T-cell (primary cell): Measurements from ENCODE around the gene CA5A. TPM values are rescaled to one million over a fixed set of nuclear protein-coding genes. Genes with fewer than 3 reads are reported as not detected.
"Not testable (repeated sequence)": the region's sequence is repeated elsewhere in the genome, so short reads cannot be mapped to it uniquely, and the experiment has no call there.

ENCODE experiments used
- ATAC-seq, 4 experiments: fragments of 200-7000 bp in 3 of 4; fragments of 150-1000 bp in 1 of 4; cut with Tn5 transposase; replicated peaks in 1 of 4; 1 replicate in 3 of 4; 2 replicates in 1 of 4; pipeline ENCODE4 v1.10.0; 2021; ENCODE audit warnings: moderate library complexity in 3 of 4, mild to moderate bottlenecking in 2 of 4, moderate number of reproducible peaks in 1 of 4
- CTCF ChIA-PET, 2 donors: fragments of 300-600 bp; sonication (Branson Sonifier 250); formaldehyde crosslinking; loops; one replicate each; lab custom pipeline; 2022; ENCODE audit warnings: antibody characterized with exemption in 2 of 2; lab: Charles Lee
- POLR2A ChIA-PET, 2 donors: fragments of 300-600 bp; sonication (Branson Sonifier 250); formaldehyde crosslinking; loops; one replicate each; lab custom pipeline; 2022; ENCODE audit warnings: antibody characterized with exemption in 2 of 2; lab: Charles Lee
- DNase-seq, 35 experiments: peaks; one replicate each; pipeline versions ENCODE4 v3.0.0 to v3.0.0-alpha.2; 2013 to 2023
- H3K27ac ChIP-seq: one replicate; pipeline ENCODE4 v1.5.1; 2013; ENCODE audit warnings: low read length
- H3K27me3 ChIP-seq, 2 experiments: replicated peaks in 1 of 2; 1 replicate in 1 of 2; 2 replicates in 1 of 2; pipeline versions ENCODE4 v1.6.1 to v1.7.0; 2013; ENCODE audit warnings: low read length in 1 of 2, mixed read lengths in 1 of 2; ENCODE audit not compliant: control insufficient read depth in 2 of 2, insufficient read depth in 2 of 2; ENCODE audit errors: extremely low read depth in 1 of 2
- H3K36me3 ChIP-seq, 2 donors: 1 replicate in 1 of 2; 2 replicates in 1 of 2; pipeline versions ENCODE4 v1.6.1 to v1.7.0; 2013; ENCODE audit warnings: low read length in 1 of 2; ENCODE audit not compliant: control insufficient read depth in 2 of 2, insufficient read depth in 1 of 2; ENCODE audit errors: extremely low read depth in 1 of 2
- H3K4me1 ChIP-seq, 2 experiments: 1 replicate in 1 of 2; 2 replicates in 1 of 2; pipeline versions ENCODE4 v1.6.1 to v1.7.0; 2013; ENCODE audit warnings: low read length in 2 of 2, mixed read lengths in 1 of 2; ENCODE audit not compliant: insufficient read depth in 2 of 2, control insufficient read depth in 1 of 2; ENCODE audit errors: extremely low read depth in 1 of 2
- H3K4me3 ChIP-seq, 2 donors: 1 replicate in 1 of 2; 2 replicates in 1 of 2; pipeline versions ENCODE4 v1.5.1 to v1.7.0; 2013; ENCODE audit warnings: mild to moderate bottlenecking in 2 of 2, low read length in 1 of 2, moderate library complexity in 1 of 2; ENCODE audit not compliant: control insufficient read depth in 1 of 2; ENCODE audit errors: extremely low read depth in 1 of 2
- H3K9me3 ChIP-seq: 2 replicates; pipeline ENCODE4 v1.7.0; 2013
- H3K27ac Mint-ChIP-seq, 2 donors: one replicate each; pipeline ENCODE4 v1.8.0; 2020 to 2021; ENCODE audit warnings: mild to moderate bottlenecking in 2 of 2, mixed read lengths in 2 of 2
- H3K27me3 Mint-ChIP-seq, 2 donors: one replicate each; pipeline ENCODE4 v1.8.0; 2021 to 2022; ENCODE audit warnings: mixed read lengths in 2 of 2
- H3K36me3 Mint-ChIP-seq: one replicate; pipeline ENCODE4 v1.8.0; 2021; ENCODE audit warnings: mixed read lengths
- H3K4me1 Mint-ChIP-seq, 3 donors: one replicate each; pipeline ENCODE4 v1.8.0; 2020 to 2022; ENCODE audit warnings: mixed read lengths in 3 of 3, mild to moderate bottlenecking in 1 of 3
- H3K4me3 Mint-ChIP-seq, 3 donors: one replicate each; pipeline ENCODE4 v1.8.0; 2020 to 2022; ENCODE audit warnings: mild to moderate bottlenecking in 3 of 3, mixed read lengths in 3 of 3, moderate library complexity in 3 of 3
- H3K9me3 Mint-ChIP-seq, 3 donors: one replicate each; pipeline ENCODE4 v1.8.0; 2020 to 2022; ENCODE audit warnings: mixed read lengths in 3 of 3
- WGBS: methylation state at CpG from one replicate; pipeline ENCODE4 v1.1.5; 2013; ENCODE audit warnings: missing lambda C conversion rate; ENCODE audit not compliant: insufficient coverage; 5-methylcytosine and 5-hydroxymethylcytosine counted together
- total RNA-seq, 35 experiments: library from RNA in 6 of 35; stranded (reverse) in 6 of 35; fragments of 120-200 nt in 1 of 35; gene quantifications; one replicate each; pipeline versions ENCODE4 v1.2.1 to v1.2.4 and lab custom pipeline; 2013 to 2026

CA5A gene
- total RNA-seq, 5 donors from 2014 or later (not counting 1 experiment from before 2014, with no cell fraction given), result 0.20 TPM; not detected in 4

DNA sequence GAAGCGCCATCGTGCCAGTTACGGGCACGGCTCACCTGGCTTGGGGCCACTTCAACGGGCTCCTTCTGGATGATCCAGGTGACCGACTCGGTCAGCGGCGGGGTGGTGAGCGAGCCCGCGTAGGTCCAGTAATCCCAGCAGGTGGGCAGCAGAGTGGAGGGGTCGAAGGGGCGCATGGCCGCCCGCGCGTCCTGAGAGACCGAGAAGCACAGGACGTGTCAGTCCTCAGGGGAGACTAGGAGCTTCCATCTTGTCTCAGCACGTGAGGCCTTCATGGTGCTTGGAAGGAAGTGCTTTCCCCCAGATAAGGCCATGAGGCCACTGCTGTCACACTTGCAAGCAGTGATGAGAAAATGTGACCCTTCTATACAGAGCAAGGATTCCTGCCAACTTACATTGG lies 44.6 kb downstream of the CA5A start:
- no peak overlapping the region for H3K27ac ChIP-seq
- Mint-ChIP-seq H3K36me3 (no peaks in the 10 kb centered on the region), H3K9me3 (peaks cover 0 to 2% (median 0%) of the 10 kb centered on the region in 3 donors), H3K27ac (no peak overlapping the region), H3K4me3 (no peak overlapping the region), H3K4me1 (peaks cover 18 to 22% (median 19%) of the 10 kb centered on the region in 3 donors), H3K27me3 (no peaks in the 10 kb centered on the region)
- DNase-seq (no peak), ATAC-seq (no peak)
- H3K9me3 ChIP-seq, result no peaks in the 10 kb centered on the region
- 95% methylated on average over 19 of the region's 21 CpGs for WGBS
- CTCF ChIA-PET, result interaction anchor here in 1 of 2 donors (0.6 kb wide), 1 partner anchor 14 kb away, joined by 3 read pairs; no protein-coding TSS in a partner anchor
- H3K4me3 ChIP-seq, result no peak overlapping the region
- H3K27me3 ChIP-seq, result no peaks in the 10 kb centered on the region
- H3K4me1 ChIP-seq, result peaks cover 0 to 19% of the 10 kb centered on the region in 2 experiments
- H3K36me3 ChIP-seq, result no peaks in the 10 kb centered on the region
- POLR2A ChIA-PET, result no interaction called here

- H3K4me3 Mint-ChIP-seq, H3K4me1 Mint-ChIP-seq, H3K27ac ChIP-seq, H3K36me3 ChIP-seq, H3K27me3 ChIP-seq, H3K9me3 Mint-ChIP-seq, H3K27ac Mint-ChIP-seq, DNase-seq, POLR2A ChIA-PET, H3K36me3 Mint-ChIP-seq, H3K27me3 Mint-ChIP-seq, H3K4me3 ChIP-seq, H3K9me3 ChIP-seq, H3K4me1 ChIP-seq, ATAC-seq: not testable (repeated sequence)
- WGBS, result 97% methylated on average over 7 of the region's 10 CpGs
- CTCF ChIA-PET, result interaction anchor here in 1 of 2 donors (0.6 kb wide), 1 partner anchor 10 kb away, joined by 4 read pairs; no protein-coding TSS in a partner anchor
Observed at GRCh38 chr16:87889762-87890161, 46.6 kb downstream of the CA5A start.

GRCh38 chr16:87888346-87888745 lies 48.0 kb downstream of the CA5A start:
- H3K27me3 ChIP-seq, result not testable (repeated sequence)
- 92% methylated on average over 6 of the region's 7 CpGs for WGBS

DNA sequence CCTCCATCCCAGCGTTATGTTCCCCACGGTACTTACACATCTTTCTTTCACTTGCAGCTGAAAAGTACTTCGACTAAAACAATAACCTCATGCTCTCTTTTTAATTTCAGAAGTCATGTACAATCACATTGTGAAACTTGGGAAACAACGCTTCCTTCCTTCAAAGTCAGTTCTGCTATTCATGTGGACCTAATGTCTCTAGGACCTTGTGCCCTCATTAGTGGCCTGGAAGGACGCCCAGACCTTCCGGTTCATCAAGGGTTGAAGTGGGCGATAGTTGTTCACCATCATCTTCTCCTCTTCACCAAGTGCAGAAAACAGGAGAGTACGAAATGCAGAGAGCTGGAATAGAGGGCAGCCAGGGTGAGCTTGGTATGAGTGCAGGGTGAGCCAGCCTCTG lies 48.4 kb downstream of the CA5A start:
- H3K9me3 ChIP-seq, ATAC-seq, H3K4me1 Mint-ChIP-seq, H3K27me3 Mint-ChIP-seq, H3K4me3 Mint-ChIP-seq, POLR2A ChIA-PET, H3K36me3 ChIP-seq, H3K36me3 Mint-ChIP-seq, H3K27ac Mint-ChIP-seq, H3K27ac ChIP-seq, H3K4me1 ChIP-seq, DNase-seq, CTCF ChIA-PET, H3K9me3 Mint-ChIP-seq, H3K27me3 ChIP-seq, H3K4me3 ChIP-seq: not testable (repeated sequence)
- 70% methylated on average over 3 of the region's 8 CpGs for WGBS

More at GRCh38 chr16:87888346-87888745, 48.0 kb downstream of the CA5A start:
- H3K9me3 Mint-ChIP-seq, H3K4me3 Mint-ChIP-seq, H3K9me3 ChIP-seq, H3K4me1 ChIP-seq, H3K27ac Mint-ChIP-seq, H3K27me3 Mint-ChIP-seq, ATAC-seq, H3K36me3 ChIP-seq, H3K36me3 Mint-ChIP-seq, H3K27ac ChIP-seq, CTCF ChIA-PET, DNase-seq, H3K4me3 ChIP-seq, POLR2A ChIA-PET, H3K4me1 Mint-ChIP-seq: not testable (repeated sequence)

DNA sequence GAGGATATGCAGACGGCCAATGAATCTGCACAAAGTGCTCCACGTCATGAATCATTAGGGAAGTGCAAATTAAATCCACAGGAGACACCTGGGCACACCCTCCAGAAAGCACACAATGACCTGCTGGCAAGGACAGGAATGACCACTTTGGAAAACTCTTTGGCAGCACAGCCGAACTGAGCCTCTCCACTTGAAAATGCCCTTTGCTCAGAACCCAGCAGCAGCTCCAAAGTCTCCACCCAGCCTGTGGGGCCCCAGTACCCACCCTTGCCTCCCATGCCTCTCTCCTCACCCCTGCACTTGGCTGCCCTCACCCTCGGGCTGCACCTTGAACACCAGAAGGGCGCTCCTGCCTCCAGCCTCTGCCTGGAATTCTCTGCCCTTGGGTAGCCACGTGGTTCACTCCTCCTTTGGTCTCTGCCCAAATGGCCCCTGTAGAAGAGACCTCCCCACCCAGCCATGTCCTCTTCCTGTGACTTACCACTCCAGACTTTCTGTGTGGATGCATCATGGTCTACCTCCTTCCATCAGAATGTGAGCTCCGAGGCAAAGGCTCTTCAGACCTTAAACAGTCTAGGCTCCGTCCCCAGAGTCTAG lies 50.9 kb downstream of the CA5A start:
- H3K27ac Mint-ChIP-seq, H3K9me3 ChIP-seq, H3K4me3 ChIP-seq, H3K4me3 Mint-ChIP-seq, H3K4me1 ChIP-seq, H3K27me3 Mint-ChIP-seq, H3K36me3 Mint-ChIP-seq, H3K4me1 Mint-ChIP-seq, DNase-seq, POLR2A ChIA-PET, ATAC-seq, H3K27ac ChIP-seq, CTCF ChIA-PET, H3K9me3 Mint-ChIP-seq, H3K36me3 ChIP-seq: not testable (repeated sequence)
- peaks cover 0 to 12% of the 10 kb centered on the region in 2 experiments for H3K27me3 ChIP-seq
- WGBS, result 80% methylated on average over 7 of the region's 8 CpGs

DNA sequence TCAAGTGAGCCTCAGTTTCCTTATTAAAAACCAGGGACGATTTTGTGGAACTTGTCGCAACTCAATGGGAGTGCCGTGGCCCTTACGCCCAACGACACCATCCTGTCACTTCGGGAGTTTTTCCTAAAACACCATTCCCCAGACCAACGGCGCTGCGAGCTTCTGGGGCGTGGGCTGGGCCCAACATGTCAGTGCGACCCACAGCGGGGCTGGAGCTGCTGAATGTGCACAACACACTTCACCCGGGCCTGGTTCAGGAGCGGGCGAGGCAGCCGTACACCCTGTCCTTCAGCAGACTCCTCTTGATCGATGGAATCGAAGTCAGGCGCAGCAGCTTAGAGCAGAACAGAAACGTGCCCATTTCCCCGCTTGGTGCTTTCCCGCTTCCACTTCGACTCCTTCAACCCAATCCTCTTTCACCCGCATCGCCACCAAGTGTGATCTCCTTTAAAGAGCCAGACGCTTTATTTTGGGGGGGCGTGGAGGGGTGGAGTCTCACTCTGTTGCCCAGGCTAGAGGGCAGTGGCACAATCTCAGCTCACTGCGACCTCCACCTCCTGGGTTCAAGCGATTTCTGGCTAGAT lies 53.8 kb downstream of the CA5A start:
- Histone ChIP-seq H3K4me1 (no peaks in the 10 kb centered on the region), H3K36me3 (no peaks in the 10 kb centered on the region), H3K27ac (no peak overlapping the region), H3K9me3 (no peaks in the 10 kb centered on the region), H3K27me3 (peaks cover 0 to 12% of the 10 kb centered on the region in 2 experiments), H3K4me3 (no peak overlapping the region)
- WGBS, result 90% methylated on average over 17 of the region's 29 CpGs
- no peak overlapping the region for H3K27ac Mint-ChIP-seq
- peaks cover 4 to 9% of the 10 kb centered on the region in 2 donors for H3K27me3 Mint-ChIP-seq
- ChIA-PET POLR2A (no interaction called here), CTCF (no interaction called here)
- no peak overlapping the region for H3K4me3 Mint-ChIP-seq
- no peaks in the 10 kb centered on the region for H3K9me3 Mint-ChIP-seq
- H3K4me1 Mint-ChIP-seq, result no peaks in the 10 kb centered on the region
- DNase-seq, result no peak
- ATAC-seq, result no peak
- no peaks in the 10 kb centered on the region for H3K36me3 Mint-ChIP-seq
